ENCODE data around the gene TMEM217. TPM values are rescaled to one million over a fixed set of nuclear protein-coding genes. Genes with fewer than 3 reads are reported as not detected.

Gene TMEM217
- total RNA-seq, 4 donors from 2014 or later = 1.4 to 4.7 (median 2.0) TPM

DNA sequence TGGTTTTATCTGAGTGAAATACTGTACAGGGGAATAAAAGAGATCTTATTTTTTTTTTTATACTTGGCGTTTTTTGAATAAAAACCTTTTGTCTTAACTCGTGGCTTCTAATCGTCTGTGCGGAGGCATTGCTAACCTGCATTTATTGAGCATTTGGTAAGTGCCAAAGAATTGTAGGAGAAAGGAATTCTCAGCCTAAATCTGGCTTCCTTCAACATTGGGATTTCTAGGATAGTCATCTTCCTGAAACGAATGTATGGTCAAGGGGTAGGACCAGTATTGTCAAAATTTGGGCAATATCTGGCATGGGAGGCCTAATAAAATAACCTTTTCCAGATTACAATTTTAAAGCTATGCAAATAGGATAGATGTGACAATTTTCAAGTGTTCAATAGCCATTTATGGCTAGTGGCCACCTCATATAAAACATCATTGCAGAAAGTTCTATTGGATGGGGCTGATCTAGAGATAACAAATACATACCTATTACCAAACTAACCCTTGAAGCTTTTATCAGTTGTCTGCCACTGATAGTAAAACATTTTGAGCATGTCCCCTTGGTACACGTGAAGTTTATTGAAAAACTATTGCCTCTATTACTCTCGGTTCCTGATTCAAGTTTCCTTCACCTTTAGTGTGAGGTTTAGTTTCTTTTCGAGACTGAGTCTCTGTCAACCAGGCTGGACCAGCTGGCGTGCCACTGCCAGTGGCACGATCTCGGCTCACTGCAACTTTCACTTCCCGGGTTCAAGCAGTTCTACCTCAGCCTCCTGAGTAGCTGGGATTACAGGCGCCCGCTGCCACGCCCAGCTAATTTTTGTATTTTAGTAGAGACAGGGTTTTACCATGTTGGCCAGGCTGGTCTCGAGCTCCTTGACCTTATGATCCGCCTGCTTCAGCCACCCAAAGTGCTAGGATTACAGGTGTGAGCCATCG lies 82.3 kb downstream of the TMEM217 start:
- intact Hi-C loops (cut with DNase I) = loop anchor here (10.0 kb wide), 1 partner anchor 151 kb away; no protein-coding TSS in a partner anchor
- no peak for DNase-seq

DNA sequence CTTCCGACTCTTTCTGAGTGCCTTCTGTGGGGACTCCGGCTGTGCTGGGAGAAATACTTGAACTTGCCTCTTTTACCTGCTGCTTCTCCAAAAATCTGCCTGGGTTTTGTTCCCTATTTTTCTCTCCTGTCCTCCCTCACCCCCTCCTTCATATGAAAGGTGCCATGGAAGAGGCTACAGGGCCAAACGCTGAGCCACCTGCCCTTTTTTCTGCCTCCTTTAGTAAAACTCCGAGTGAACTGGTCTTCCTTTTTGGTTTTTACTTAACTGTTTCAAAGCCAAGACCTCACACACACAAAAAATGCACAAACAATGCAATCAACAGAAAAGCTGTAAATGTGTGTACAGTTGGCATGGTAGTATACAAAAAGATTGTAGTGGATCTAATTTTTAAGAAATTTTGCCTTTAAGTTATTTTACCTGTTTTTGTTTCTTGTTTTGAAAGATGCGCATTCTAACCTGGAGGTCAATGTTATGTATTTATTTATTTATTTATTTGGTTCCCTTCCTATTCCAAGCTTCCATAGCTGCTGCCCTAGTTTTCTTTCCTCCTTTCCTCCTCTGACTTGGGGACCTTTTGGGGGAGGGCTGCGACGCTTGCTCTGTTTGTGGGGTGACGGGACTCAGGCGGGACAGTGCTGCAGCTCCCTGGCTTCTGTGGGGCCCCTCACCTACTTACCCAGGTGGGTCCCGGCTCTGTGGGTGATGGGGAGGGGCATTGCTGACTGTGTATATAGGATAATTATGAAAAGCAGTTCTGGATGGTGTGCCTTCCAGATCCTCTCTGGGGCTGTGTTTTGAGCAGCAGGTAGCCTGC lies 83.2 kb downstream of the TMEM217 start:
- TF ChIP-seq, protein P1, sequence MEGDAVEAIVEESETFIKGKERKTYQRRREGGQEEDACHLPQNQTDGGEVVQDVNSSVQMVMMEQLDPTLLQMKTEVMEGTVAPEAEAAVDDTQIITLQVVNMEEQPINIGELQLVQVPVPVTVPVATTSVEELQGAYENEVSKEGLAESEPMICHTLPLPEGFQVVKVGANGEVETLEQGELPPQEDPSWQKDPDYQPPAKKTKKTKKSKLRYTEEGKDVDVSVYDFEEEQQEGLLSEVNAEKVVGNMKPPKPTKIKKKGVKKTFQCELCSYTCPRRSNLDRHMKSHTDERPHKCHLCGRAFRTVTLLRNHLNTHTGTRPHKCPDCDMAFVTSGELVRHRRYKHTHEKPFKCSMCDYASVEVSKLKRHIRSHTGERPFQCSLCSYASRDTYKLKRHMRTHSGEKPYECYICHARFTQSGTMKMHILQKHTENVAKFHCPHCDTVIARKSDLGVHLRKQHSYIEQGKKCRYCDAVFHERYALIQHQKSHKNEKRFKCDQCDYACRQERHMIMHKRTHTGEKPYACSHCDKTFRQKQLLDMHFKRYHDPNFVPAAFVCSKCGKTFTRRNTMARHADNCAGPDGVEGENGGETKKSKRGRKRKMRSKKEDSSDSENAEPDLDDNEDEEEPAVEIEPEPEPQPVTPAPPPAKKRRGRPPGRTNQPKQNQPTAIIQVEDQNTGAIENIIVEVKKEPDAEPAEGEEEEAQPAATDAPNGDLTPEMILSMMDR (IDR thresholded peaks at IDR 0.05) = no peak
- no peak for TF ChIP-seq POLR2A (IDR thresholded peaks at IDR 0.05)
- H3K27me3 ChIP-seq = no peaks in the 10 kb centered on the region
- peaks cover 13 to 40% (median 25%) of the 10 kb centered on the region in 3 donors for H3K36me3 ChIP-seq
- peaks cover 5 to 67% (median 15%) of the 10 kb centered on the region in 3 donors for H3K4me1 ChIP-seq
- peak overlapping the region; percentile 95 to 98 (median 96) for H3K27ac ChIP-seq
- WGBS, 2 donors = 64 to 84% methylated on average over 5 to 10 of the region's 10 CpGs
- H3K9me3 ChIP-seq = no peaks in the 10 kb centered on the region
- peak overlapping the region; percentile 67 to 90 (median 86) for H3K4me3 ChIP-seq
- intact Hi-C loops (cut with DNase I) = loop anchor here (10.0 kb wide), 1 partner anchor 150 kb away; no protein-coding TSS in a partner anchor
- DNase-seq = no peak

More for the DNA sequence above, 82.3 kb downstream of the TMEM217 start:
- Histone ChIP-seq H3K4me1 (peaks cover 5 to 65% (median 15%) of the 10 kb centered on the region in 3 donors), H3K36me3 (peaks cover 13 to 37% (median 25%) of the 10 kb centered on the region in 3 donors), H3K9me3 (no peaks in the 10 kb centered on the region), H3K27me3 (no peaks in the 10 kb centered on the region), H3K4me3 (peak overlapping the region in 2 of 4 donors; percentile 3 to 86), H3K27ac (peak overlapping the region in 3 of 4 donors; percentile 95 to 97 (median 95))
- WGBS, 2 donors = 77 to 90% methylated on average over 15 to 18 of the region's 18 CpGs
- TF ChIP-seq, protein P1 (IDR thresholded peaks at IDR 0.05) = no peak
- TF ChIP-seq POLR2A (IDR thresholded peaks at IDR 0.05) = no peak

DNA sequence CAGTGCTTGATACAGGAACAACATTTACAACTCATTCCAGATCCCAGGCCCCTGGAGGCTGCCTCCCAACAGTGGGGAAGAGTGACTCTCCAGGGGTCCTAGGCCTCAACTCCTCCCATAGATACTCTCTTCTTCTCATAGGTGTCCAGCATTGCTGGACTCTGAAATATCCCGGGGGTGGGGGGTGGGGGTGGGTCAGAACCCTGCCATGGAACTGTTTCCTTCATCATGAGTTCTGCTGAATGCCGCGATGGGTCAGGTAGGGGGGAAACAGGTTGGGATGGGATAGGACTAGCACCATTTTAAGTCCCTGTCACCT lies 83.8 kb downstream of the TMEM217 start:
- DNase-seq = no peak
- Histone ChIP-seq H3K4me3 (peak overlapping the region; percentile 67 to 90 (median 86)), H3K36me3 (peaks cover 13 to 40% (median 25%) of the 10 kb centered on the region in 3 donors), H3K4me1 (peaks cover 7 to 68% (median 15%) of the 10 kb centered on the region in 3 donors), H3K27ac (peak overlapping the region; percentile 95 to 98 (median 96)), H3K27me3 (no peaks in the 10 kb centered on the region), H3K9me3 (no peaks in the 10 kb centered on the region)
- TF ChIP-seq POLR2A (IDR thresholded peaks at IDR 0.05) = no peak
- TF ChIP-seq, protein P1 (IDR thresholded peaks at IDR 0.05) = no peak
- intact Hi-C loops (cut with DNase I) = loop anchor here (10.0 kb wide), 1 partner anchor 149 kb away; no protein-coding TSS in a partner anchor
- 71 to 85% methylated on average over 2 to 3 of the region's 3 CpGs for WGBS, 2 donors

DNA sequence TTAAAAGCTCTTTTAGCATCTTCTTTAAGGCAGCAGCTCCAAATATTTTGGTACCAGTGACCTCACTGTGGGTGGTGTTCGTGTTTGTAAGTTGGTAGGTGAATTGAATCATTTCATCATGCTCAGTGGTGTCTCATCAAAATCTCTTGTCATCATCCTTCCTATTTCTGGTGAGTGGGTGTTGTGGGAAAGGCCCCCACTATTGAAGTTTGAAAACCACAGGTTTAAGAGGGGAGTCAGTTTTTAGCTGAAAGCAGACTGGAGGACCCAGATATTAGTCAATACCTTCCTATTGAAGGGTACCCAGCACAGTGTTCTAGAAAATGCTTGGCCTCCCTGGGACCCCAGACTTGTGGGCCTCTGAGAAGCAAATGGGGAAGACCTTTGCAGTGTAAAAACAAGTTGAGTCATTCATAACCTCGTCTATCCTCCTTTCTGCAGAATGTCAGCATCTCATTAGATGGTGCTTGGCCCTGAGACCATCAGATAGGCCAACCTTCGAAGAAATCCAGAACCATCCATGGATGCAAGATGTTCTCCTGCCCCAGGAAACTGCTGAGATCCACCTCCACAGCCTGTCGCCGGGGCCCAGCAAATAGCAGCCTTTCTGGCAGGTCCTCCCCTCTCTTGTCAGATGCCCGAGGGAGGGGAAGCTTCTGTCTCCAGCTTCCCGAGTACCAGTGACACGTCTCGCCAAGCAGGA lies 84.3 kb downstream of the TMEM217 start:
- H3K27me3 ChIP-seq = no peaks in the 10 kb centered on the region
- H3K9me3 ChIP-seq = no peaks in the 10 kb centered on the region
- peaks cover 13 to 40% (median 25%) of the 10 kb centered on the region in 3 donors for H3K36me3 ChIP-seq
- DNase-seq = no peak
- peaks cover 12 to 74% (median 18%) of the 10 kb centered on the region in 3 donors for H3K4me1 ChIP-seq
- peak overlapping the region; percentile 95 to 98 (median 96) for H3K27ac ChIP-seq
- peak overlapping the region; percentile 67 to 90 (median 86) for H3K4me3 ChIP-seq
- intact Hi-C loops (cut with DNase I) = loop anchor here (10.0 kb wide), 1 partner anchor 149 kb away; no protein-coding TSS in a partner anchor
- 55 to 84% methylated on average over 5 to 6 of the region's 9 CpGs for WGBS, 2 donors
- no peak for TF ChIP-seq POLR2A (IDR thresholded peaks at IDR 0.05)
- TF ChIP-seq, protein P1 (IDR thresholded peaks at IDR 0.05) = no peak

All from esophagus squamous epithelium (tissue), 5 donors.